22Rv1 (cell line): ENCODE results near the gene SCAP.

Experiments used
- H3K27ac ChIP-seq: fragments of 450-650 bp; 2 replicates; pipeline ENCODE4 v1.5.1; 2017
- ZFX ChIP-seq: fragments of 450-650 bp; IDR thresholded peaks from 2 replicates; pipeline ENCODE4 v1.6.1; 2017; ENCODE audit warnings: antibody characterized with exemption, borderline replicate concordance
- TF ChIP-seq, protein P1 (sequence below): fragments of 450-650 bp; IDR thresholded peaks from 2 replicates; pipeline ENCODE4 v1.5.1; 2017; ENCODE audit warnings: mild to moderate bottlenecking

Gene SCAP

GRCh38 chr3:47430606-47431005 is 45.1 kb downstream of the SCAP start:
- H3K27ac ChIP-seq: no peak overlapping the region
- TF ChIP-seq ZFX: no peak
- TF ChIP-seq, protein P1, sequence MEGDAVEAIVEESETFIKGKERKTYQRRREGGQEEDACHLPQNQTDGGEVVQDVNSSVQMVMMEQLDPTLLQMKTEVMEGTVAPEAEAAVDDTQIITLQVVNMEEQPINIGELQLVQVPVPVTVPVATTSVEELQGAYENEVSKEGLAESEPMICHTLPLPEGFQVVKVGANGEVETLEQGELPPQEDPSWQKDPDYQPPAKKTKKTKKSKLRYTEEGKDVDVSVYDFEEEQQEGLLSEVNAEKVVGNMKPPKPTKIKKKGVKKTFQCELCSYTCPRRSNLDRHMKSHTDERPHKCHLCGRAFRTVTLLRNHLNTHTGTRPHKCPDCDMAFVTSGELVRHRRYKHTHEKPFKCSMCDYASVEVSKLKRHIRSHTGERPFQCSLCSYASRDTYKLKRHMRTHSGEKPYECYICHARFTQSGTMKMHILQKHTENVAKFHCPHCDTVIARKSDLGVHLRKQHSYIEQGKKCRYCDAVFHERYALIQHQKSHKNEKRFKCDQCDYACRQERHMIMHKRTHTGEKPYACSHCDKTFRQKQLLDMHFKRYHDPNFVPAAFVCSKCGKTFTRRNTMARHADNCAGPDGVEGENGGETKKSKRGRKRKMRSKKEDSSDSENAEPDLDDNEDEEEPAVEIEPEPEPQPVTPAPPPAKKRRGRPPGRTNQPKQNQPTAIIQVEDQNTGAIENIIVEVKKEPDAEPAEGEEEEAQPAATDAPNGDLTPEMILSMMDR: no peak

DNA sequence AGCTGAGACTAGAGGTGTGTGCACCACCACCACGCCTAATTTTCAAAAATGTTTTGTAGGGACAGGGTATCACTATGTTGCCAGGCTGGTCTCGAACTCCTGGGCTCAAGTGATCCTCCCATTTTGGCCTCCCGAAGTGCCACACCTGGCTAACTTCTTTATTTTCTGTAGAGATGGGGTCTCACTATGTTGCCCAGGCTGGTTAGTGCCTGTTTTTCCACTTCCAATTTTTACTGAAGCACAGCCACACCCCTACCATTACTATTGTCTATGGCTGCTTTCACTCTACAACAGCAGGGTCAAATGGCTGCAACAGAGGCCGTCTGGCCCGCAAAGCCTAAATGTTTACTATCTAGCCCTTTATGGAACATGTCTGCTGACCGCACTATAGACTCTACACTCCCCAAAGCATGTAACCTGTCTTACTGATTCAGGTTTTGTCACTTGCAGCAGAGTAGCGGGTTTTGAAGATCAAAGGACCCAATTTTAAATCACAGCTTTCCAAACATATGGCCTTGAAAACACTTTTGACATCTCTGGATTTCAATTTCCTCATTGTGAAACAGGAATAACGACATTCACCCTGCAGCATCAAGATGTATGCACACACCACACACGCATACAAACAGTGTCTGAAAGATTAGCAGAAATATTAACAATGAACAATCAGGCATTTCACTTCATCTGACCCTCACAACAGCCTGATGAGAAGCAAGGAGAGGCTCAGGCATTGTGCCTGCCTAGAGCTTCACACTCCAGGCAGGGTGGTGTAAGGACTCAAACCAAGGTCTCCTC is 46.1 kb downstream of the SCAP start:
- no peak overlapping the region for H3K27ac ChIP-seq
- TF ChIP-seq, protein P1: no peak

GRCh38 chr3:47428662-47429061 is 47.1 kb downstream of the SCAP start:
- TF ChIP-seq, protein P1: no peak
- no peak for TF ChIP-seq ZFX
- H3K27ac ChIP-seq: no peak overlapping the region

GRCh38 chr3:47427866-47428265 is 47.9 kb downstream of the SCAP start:
- TF ChIP-seq ZFX: no peak
- TF ChIP-seq, protein P1: no peak
- no peak overlapping the region for H3K27ac ChIP-seq

DNA sequence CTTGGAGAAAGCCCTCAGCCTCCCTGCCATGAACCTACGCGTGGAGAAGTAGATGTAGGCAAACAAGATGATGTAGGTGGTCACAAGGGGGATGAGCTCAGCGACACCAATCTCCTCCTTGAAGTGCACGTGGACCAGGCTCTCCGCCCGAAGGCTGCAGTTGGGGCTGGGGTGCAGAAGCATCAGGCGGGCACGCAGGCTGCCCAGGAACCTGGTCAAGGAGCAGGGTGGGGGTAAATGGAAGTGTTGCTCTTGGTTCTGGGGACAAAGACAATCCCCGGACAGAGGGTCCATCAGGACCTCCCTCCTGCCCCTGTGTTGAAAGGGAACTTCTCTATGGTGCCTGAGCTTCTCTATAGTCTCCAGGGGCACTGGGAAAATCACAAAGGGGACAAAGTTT is 49.8 kb downstream of the SCAP start:
- no peak overlapping the region for H3K27ac ChIP-seq
- TF ChIP-seq, protein P1: no peak
- no peak for TF ChIP-seq ZFX

GRCh38 chr3:47425383-47425778 is 50.4 kb downstream of the SCAP start:
- no peak for TF ChIP-seq ZFX
- TF ChIP-seq, protein P1: no peak
- no peak overlapping the region for H3K27ac ChIP-seq

DNA sequence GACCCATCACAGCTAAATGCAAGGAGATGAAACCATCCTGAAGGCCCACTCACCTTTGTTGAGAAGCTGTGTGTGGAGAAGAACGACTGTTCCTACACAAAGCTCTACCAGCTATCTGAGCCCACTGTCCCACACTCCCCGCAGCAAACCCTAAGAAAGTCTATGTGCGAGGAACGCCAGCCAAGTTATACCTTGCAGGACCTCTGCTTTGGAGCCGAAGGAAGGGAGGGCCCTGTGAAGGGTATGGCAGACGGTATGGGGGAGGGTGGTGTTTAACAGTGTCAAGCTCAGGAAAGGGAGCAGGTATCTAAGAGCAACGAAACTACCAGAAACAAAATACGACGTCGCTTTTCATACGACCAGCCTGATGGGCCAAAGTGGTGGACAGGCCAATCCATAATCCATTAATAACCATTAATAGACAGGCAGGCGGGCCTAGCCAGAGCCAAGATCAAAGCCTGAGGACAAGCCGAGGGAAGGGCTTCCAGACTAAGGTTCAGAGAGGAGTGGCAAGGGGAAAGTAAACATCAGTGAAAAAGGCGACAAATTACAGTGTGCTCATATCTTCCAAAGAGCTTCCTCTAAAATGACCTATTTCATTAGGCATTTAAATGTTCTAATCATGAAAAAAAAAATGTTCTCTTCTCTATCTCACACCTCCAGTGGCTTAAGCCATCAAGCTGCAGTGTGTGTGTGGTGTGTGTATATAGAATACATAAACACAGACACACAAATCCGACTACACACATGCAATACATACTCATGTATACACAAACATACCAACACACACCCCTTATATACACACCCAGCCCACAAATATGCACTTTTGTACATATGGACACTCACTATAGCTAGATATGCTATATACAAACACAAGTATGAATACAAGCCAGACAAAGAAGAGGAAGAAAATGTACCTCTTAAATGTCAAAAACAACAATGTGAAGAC is 51.0 kb downstream of the SCAP start:
- TF ChIP-seq, protein P1: no peak
- no peak for TF ChIP-seq ZFX
- peak overlapping the region; percentile 57; the same call in 1 of the 2 replicates for H3K27ac ChIP-seq
